GM21786 (cell line): ENCODE measurements around the gene TCEAL9.
"Not testable (repeated sequence)": the region's sequence is repeated elsewhere in the genome, so short reads cannot be mapped to it uniquely, and the experiment has no call there.

ENCODE experiments used
- ATAC-seq: cut with Tn5 transposase; IDR thresholded peaks from one replicate; pipeline ENCODE4 v1.9.1; 2021; ENCODE audit not compliant: unreplicated experiment

TCEAL9 gene

GRCh38 chrX:103372886-103373285 lies 16.6 kb downstream of the TCEAL9 start:
- ATAC-seq: no peak

GRCh38 chrX:103373581-103373980 lies 17.3 kb downstream of the TCEAL9 start:
- no peak for ATAC-seq

GRCh38 chrX:103376118-103376978 lies 20.0 kb downstream of the TCEAL9 start, which contains the start of gene BEX3:
Gene BEX3, plus strand, starts transcription at chrX:103376538. Its CDS starts 984 bp downstream, at chrX:103377522.
- ATAC-seq: peak; percentile 51

- ATAC-seq: peak; percentile 28
These were observed 20.6 kb downstream of the TCEAL9 start for GRCh38 chrX:103376979-103377324.

- no peak for ATAC-seq
These were observed 22.7 kb downstream of the TCEAL9 start for GRCh38 chrX:103378990-103379389.

GRCh38 chrX:103382877-103383276 lies 26.6 kb downstream of the TCEAL9 start:
- ATAC-seq: no peak

GRCh38 chrX:103384672-103385071 lies 28.4 kb downstream of the TCEAL9 start:
- no peak for ATAC-seq

- not testable (repeated sequence) for ATAC-seq
These were observed 29.1 kb downstream of the TCEAL9 start for GRCh38 chrX:103385283-103385830.

- no peak for ATAC-seq
These were observed 30.0 kb downstream of the TCEAL9 start for GRCh38 chrX:103386332-103386731.

- ATAC-seq: no peak
These were observed 37.2 kb downstream of the TCEAL9 start for GRCh38 chrX:103393487-103393886.

GRCh38 chrX:103396186-103396585 lies 39.9 kb downstream of the TCEAL9 start:
- ATAC-seq: no peak

- no peak for ATAC-seq
These were observed 40.4 kb downstream of the TCEAL9 start for GRCh38 chrX:103396660-103397059.

- ATAC-seq: no peak
These were observed 41.4 kb downstream of the TCEAL9 start for GRCh38 chrX:103397707-103398106.

GRCh38 chrX:103398421-103398864 lies 42.1 kb downstream of the TCEAL9 start:
- ATAC-seq: no peak

- no peak for ATAC-seq
These were observed 43.4 kb downstream of the TCEAL9 start for GRCh38 chrX:103399744-103400143.

- ATAC-seq: no peak
These were observed 44.6 kb downstream of the TCEAL9 start for GRCh38 chrX:103400931-103401330.

GRCh38 chrX:103404231-103405008 lies 48.1 kb downstream of the TCEAL9 start:
- ATAC-seq: peak; percentile 93

GRCh38 chrX:103405009-103405333 lies 48.7 kb downstream of the TCEAL9 start:
- ATAC-seq: no peak

GRCh38 chrX:103406256-103406655 lies 50.0 kb downstream of the TCEAL9 start:
- no peak for ATAC-seq

- ATAC-seq: no peak
These were observed 51.5 kb downstream of the TCEAL9 start for GRCh38 chrX:103407776-103408175.
